HG02678 (cell line): ENCODE measurements around the gene C16orf90.
"Not testable (repeated sequence)": the region's sequence is repeated elsewhere in the genome, so short reads cannot be mapped to it uniquely, and the experiment has no call there.

Experiments used
- ATAC-seq: cut with Tn5 transposase; IDR thresholded peaks from one replicate; pipeline ENCODE4 v1.9.1; 2021; ENCODE audit warnings: mild to moderate bottlenecking, moderate library complexity; ENCODE audit not compliant: unreplicated experiment

C16orf90 gene

GRCh38 chr16:3485097-3485745 is 10.1 kb downstream of the C16orf90 start:
- ATAC-seq: no peak

GRCh38 chr16:3484318-3485096 is 10.8 kb downstream of the C16orf90 start:
- no peak for ATAC-seq

GRCh38 chr16:3482659-3483241 is 12.5 kb downstream of the C16orf90 start:
- ATAC-seq: no peak

- no peak for ATAC-seq
These were observed 13.3 kb downstream of the C16orf90 start for GRCh38 chr16:3481696-3482658.

GRCh38 chr16:3480901-3481695 is 14.2 kb downstream of the C16orf90 start:
- no peak for ATAC-seq

GRCh38 chr16:3479654-3480216 is 15.6 kb downstream of the C16orf90 start:
- no peak for ATAC-seq

- no peak for ATAC-seq
These were observed 16.9 kb downstream of the C16orf90 start for GRCh38 chr16:3478242-3478925.

GRCh38 chr16:3476409-3476808 is 18.9 kb downstream of the C16orf90 start:
- no peak for ATAC-seq

- ATAC-seq: no peak
These were observed 19.5 kb downstream of the C16orf90 start for GRCh38 chr16:3475604-3476375.

- not testable (repeated sequence) for ATAC-seq
These were observed 20.4 kb downstream of the C16orf90 start for GRCh38 chr16:3474870-3475269.

GRCh38 chr16:3474136-3474779 is 21.0 kb downstream of the C16orf90 start:
- ATAC-seq: no peak

- not testable (repeated sequence) for ATAC-seq
These were observed 21.7 kb downstream of the C16orf90 start for GRCh38 chr16:3473596-3473943.

GRCh38 chr16:3472878-3473595 is 22.3 kb downstream of the C16orf90 start:
- no peak for ATAC-seq

- no peak for ATAC-seq
These were observed 23.6 kb downstream of the C16orf90 start for GRCh38 chr16:3471518-3472176.

- ATAC-seq: no peak
These were observed 24.6 kb downstream of the C16orf90 start for GRCh38 chr16:3470723-3471122.

GRCh38 chr16:3469736-3470135 is 25.6 kb downstream of the C16orf90 start:
- no peak for ATAC-seq

- ATAC-seq: no peak
These were observed 26.8 kb downstream of the C16orf90 start for GRCh38 chr16:3468501-3468900.
